Loucy (cell line): ENCODE data around the gene NRP1.

Experiments used
- CTCF ChIP-seq: fragments of 200-600 bp; sonication (generic); conservative IDR thresholded peaks from 2 replicates; pipeline ENCODE4 v1.5.1; 2014; ENCODE audit warnings: mild to moderate bottlenecking, antibody characterized with exemption, low read length
- EZH2phosphoT487 ChIP-seq: fragments of 200-600 bp; IDR thresholded peaks from 2 replicates; pipeline ENCODE4 v1.6.1; 2018; ENCODE audit warnings: antibody characterized with exemption, mild to moderate bottlenecking, moderate library complexity, borderline replicate concordance

- TF ChIP-seq CTCF: no peak
- TF ChIP-seq EZH2phosphoT487: no peak
These were observed 38.6 kb downstream of the NRP1 start for GRCh38 chr10:33295851-33296250.
